Measurements from ENCODE around the gene TSC2. TPM values are rescaled to one million over a fixed set of nuclear protein-coding genes. Genes with fewer than 3 reads are reported as not detected.

Gene TSC2
- 70.2 and 86.8 TPM in 2 replicates for total RNA-seq

GRCh38 chr16:2047330-2048115 lies at the start of gene TSC2, which contains the start of gene NTHL1:
Gene TSC2, plus strand, starts transcription at chr16:2047985. Its CDS starts 631 bp downstream, at chr16:2048616.
Gene NTHL1, minus strand, starts transcription at chr16:2047834. Its CDS starts 11 bp downstream, at chr16:2047823.

DNA sequence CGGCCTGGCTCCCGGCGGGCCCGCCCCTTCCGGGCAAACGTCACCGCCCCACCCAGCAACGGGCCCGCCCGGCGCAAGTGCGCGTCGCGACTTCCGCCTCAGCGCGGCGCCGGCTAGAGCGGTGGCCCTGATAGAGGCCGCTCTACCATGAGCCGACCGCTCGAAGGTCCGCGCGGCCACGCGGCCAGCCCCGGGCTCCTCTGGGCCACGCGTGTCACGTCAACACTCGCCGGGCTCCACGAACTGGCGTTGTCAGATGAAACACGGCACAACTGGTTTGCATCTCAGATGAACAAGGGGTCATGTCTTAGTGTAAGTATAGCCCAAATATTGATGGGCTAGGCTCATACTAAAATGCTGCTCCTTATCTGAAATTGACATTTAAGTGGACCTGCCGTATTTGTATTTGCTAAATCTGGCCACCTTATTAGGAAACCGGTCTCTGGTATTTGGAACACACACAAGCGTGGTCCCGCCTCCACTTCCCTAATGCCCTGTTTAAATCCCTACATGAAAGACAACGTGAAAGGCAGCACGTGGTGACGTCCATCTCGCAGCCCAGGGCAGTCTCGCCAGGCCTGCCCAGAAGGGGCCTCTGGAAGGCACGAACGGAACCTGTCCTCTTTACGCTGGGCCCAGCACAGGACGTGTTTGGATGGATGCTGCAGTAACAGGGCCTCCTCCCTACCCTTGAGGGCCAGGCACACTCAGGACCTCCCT lies 37.8 kb upstream of the TSC2 start, which contains the start of gene ZNF598:
Gene ZNF598, minus strand, starts transcription at position 31 of the 720 bp plus-strand sequence.

DNA sequence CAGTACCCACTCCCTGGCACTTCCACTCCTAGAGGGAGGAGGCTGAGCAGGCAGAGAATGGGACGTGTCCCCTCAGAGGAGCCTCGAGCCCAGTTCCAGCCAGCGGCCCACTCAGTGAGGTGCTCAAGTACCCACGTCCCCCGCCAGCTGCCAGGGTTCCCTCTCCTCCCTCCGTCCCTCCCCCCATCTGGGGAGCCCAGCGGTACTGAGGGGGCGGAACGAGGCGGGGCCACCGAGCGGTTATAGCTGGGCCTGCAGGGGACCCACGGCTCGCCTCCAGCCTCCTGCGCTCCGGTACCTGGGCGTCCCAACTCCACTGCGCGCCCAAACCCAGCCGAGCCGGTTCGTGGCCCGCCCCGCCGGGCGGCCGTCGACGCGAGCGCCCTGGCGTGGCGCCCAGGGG lies 28.3 kb upstream of the TSC2 start, which contains the start of gene NPW:
Gene NPW, plus strand, starts transcription at position 268 of the 403 bp plus-strand sequence.

DNA sequence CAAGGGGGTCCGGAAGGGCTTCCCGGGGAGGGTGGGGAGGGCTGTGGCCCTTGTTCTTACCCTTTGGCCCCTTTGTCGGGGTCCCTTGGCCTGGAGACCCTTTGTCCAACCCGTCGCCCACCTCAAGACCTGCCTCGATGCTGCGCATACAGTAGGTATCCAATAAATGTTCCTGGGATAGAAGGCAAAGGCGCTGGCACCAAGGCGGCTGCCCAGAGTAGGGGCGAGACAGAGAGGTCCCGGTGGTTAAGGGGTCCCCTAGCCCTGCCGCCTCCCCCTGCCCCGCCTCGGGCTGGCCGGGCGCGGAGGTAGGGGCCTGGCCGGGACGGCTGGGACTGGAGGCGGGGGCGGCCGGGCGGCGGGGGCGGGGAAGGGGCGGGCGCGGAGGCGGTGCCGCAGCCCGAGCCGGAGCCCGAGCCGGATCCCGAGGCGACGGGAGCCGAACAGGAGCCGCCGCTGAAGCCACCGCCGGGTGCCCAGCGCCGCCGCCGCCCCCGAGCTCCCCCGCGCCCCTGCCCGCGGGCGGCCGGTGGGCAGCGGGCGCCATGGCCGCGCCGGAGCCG lies 21.2 kb upstream of the TSC2 start, which contains the start of gene NHERF2:
Gene NHERF2, plus strand, starts transcription at position 442 of the 563 bp plus-strand sequence. Its CDS starts 104 bp downstream, at position 546.

GRCh38 chr16:2135770-2136490 lies 88.1 kb downstream of the TSC2 start, which contains the start of gene PKD1:
Gene PKD1, minus strand, starts transcription at chr16:2135898. Its CDS starts 209 bp downstream, at chr16:2135689.

Small RNAs within 50 kb of the gene (small RNA-seq; reads per million reads assigned to genes)
- gene MIR1225 (ENCODE audit: low replicate concordance): not detected
- gene MIR3180-5 (ENCODE audit: low replicate concordance): not detected
- not detected for gene MIR4516 (ENCODE audit: low replicate concordance)
- gene RF00019 (ENCODE audit: low replicate concordance): not detected
- not detected for gene RN7SL219P (ENCODE audit: low replicate concordance)

Other genes starting within 250 kb of the TSC2 start
- 28.1 and 56.2 TPM in 2 replicates for gene HAGH, start 221.2 kb upstream of the TSC2 start, total RNA-seq
- gene FAHD1, start 220.8 kb upstream of the TSC2 start, total RNA-seq: 66.3 and 77.3 TPM in 2 replicates
- gene MEIOB, start 175.8 kb upstream of the TSC2 start, total RNA-seq: not detected in 2 replicates
- gene HS3ST6, start 129.6 kb upstream of the TSC2 start, total RNA-seq: not detected in 2 replicates
- 13.3 and 15.3 TPM in 2 replicates for gene MSRB1, start 104.8 kb upstream of the TSC2 start, total RNA-seq
- gene RPL3L, start 93.3 kb upstream of the TSC2 start, total RNA-seq: not detected in 2 replicates
- 103 and 191 TPM in 2 replicates for gene NDUFB10, start 88.4 kb upstream of the TSC2 start, total RNA-seq
- gene RPS2, start 83.2 kb upstream of the TSC2 start, total RNA-seq: 1,155 and 3,788 TPM in 2 replicates
- gene RNF151, start 81.1 kb upstream of the TSC2 start, total RNA-seq: 0.43 TPM in 1 of 2 replicates, not detected in the other
- gene TBL3, start 75.9 kb upstream of the TSC2 start, total RNA-seq: 49.8 and 57.6 TPM in 2 replicates
- 0.44 TPM in 1 of 2 replicates, not detected in the other for gene NOXO1, start 66.5 kb upstream of the TSC2 start, total RNA-seq
- 14.6 and 15.3 TPM in 2 replicates for gene GFER, start 63.8 kb upstream of the TSC2 start, total RNA-seq
- gene SYNGR3, start 58.0 kb upstream of the TSC2 start, total RNA-seq: 0.86 and 5.7 TPM in 2 replicates
- 39.2 and 54.9 TPM in 2 replicates for gene ZNF598, start 38.2 kb upstream of the TSC2 start, total RNA-seq
- 0.22 and 1.0 TPM in 2 replicates for gene NPW, start 28.2 kb upstream of the TSC2 start, total RNA-seq
- gene NHERF2, start 21.1 kb upstream of the TSC2 start, total RNA-seq: 53.2 and 107 TPM in 2 replicates
- 17.3 and 33.6 TPM in 2 replicates for gene NTHL1, start 151 bp upstream of the TSC2 start, total RNA-seq
- gene PKD1, start 87.9 kb downstream of the TSC2 start, total RNA-seq: 159 and 223 TPM in 2 replicates
- 1.4 and 1.5 TPM in 2 replicates for gene RAB26, start 100.6 kb downstream of the TSC2 start, total RNA-seq
- 72.4 and 77.7 TPM in 2 replicates for gene TRAF7, start 107.8 kb downstream of the TSC2 start, total RNA-seq
- gene CASKIN1, start 148.6 kb downstream of the TSC2 start, total RNA-seq: under 0.01 and 0.22 TPM in 2 replicates
- 37.4 and 39.2 TPM in 2 replicates for gene MLST8, start 157.5 kb downstream of the TSC2 start, total RNA-seq
- gene BRICD5, start 162.9 kb downstream of the TSC2 start, total RNA-seq: 1.5 and 1.9 TPM in 2 replicates
- 12.7 and 33.9 TPM in 2 replicates for gene PGP, start 166.9 kb downstream of the TSC2 start, total RNA-seq
- 28.0 and 42.5 TPM in 2 replicates for gene E4F1, start 175.6 kb downstream of the TSC2 start, total RNA-seq
- 0.86 and 1.1 TPM in 2 replicates for gene DNASE1L2, start 188.5 kb downstream of the TSC2 start, total RNA-seq
- gene ECI1, start 203.6 kb downstream of the TSC2 start, total RNA-seq: 37.9 and 42.7 TPM in 2 replicates
- gene RNPS1, start 220.1 kb downstream of the TSC2 start, total RNA-seq: 103 and 122 TPM in 2 replicates

All from placental pericyte (primary cell).